NB4 (cell line): ENCODE measurements around the gene CEACAM21.

ENCODE experiments used
- DNase-seq: peaks from one replicate; pipeline ENCODE4 v3.0.0; 2010; ENCODE audit warnings: low read depth
- H3K4me3 ChIP-seq: one replicate; pipeline ENCODE4 v1.5.1; 2011; ENCODE audit warnings: mild to moderate bottlenecking, low read depth, low read length, moderate library complexity
- MYC ChIP-seq: IDR thresholded peaks from 2 replicates; pipeline ENCODE4 v1.6.1; 2011; ENCODE audit warnings: low read depth, low read length
- POLR2A ChIP-seq: IDR thresholded peaks from 2 replicates; pipeline ENCODE4 v1.6.1; 2011; ENCODE audit warnings: mild to moderate bottlenecking; ENCODE audit not compliant: insufficient read length; ENCODE audit errors: extremely low read depth
- TF ChIP-seq, protein P1 (sequence below): IDR thresholded peaks from one replicate; pipeline ENCODE4 v1.5.1; 2012; ENCODE audit warnings: low read depth, low read length
- TF ChIP-seq, protein P2 (sequence below): IDR thresholded peaks from 2 replicates; pipeline ENCODE4 v1.6.1; 2011; ENCODE audit warnings: low read depth, low read length

CEACAM21 gene

DNA sequence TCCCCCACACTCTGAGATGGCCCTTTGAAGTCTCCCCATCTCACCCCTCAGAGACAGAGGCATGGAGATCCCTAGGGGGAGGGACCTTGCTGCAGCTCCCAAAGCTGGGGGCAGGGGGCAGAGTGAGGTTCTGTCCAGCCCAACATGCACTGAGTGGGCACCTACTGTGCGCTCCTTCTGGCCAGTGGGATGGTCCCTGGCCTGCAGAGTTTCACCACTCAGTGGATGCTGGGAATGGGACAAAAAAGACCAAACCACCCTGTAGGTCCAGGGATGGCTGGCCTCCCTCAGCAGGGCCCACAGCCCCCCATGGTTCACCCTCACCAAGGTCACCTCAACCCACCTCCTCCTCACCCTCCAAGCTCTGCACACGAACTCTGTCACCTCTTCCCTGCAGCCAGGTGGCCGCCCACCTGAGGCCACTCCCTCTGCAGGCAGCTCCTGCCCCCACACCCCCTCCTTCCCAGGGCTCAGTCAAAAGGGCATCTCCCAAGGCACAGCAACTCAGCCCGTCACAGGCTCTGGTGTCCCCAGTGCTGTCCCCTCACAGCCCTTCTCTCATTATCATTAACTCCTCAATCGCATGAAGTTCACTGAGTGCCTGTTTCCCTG, 16.1 kb downstream of the CEACAM21 start:
- no peak for TF ChIP-seq MYC
- no peak for TF ChIP-seq POLR2A
- TF ChIP-seq, protein P1, sequence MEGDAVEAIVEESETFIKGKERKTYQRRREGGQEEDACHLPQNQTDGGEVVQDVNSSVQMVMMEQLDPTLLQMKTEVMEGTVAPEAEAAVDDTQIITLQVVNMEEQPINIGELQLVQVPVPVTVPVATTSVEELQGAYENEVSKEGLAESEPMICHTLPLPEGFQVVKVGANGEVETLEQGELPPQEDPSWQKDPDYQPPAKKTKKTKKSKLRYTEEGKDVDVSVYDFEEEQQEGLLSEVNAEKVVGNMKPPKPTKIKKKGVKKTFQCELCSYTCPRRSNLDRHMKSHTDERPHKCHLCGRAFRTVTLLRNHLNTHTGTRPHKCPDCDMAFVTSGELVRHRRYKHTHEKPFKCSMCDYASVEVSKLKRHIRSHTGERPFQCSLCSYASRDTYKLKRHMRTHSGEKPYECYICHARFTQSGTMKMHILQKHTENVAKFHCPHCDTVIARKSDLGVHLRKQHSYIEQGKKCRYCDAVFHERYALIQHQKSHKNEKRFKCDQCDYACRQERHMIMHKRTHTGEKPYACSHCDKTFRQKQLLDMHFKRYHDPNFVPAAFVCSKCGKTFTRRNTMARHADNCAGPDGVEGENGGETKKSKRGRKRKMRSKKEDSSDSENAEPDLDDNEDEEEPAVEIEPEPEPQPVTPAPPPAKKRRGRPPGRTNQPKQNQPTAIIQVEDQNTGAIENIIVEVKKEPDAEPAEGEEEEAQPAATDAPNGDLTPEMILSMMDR = no peak
- TF ChIP-seq, protein P2, sequence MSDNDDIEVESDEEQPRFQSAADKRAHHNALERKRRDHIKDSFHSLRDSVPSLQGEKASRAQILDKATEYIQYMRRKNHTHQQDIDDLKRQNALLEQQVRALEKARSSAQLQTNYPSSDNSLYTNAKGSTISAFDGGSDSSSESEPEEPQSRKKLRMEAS = no peak
- DNase-seq = no peak
- no peak overlapping the region for H3K4me3 ChIP-seq

DNA sequence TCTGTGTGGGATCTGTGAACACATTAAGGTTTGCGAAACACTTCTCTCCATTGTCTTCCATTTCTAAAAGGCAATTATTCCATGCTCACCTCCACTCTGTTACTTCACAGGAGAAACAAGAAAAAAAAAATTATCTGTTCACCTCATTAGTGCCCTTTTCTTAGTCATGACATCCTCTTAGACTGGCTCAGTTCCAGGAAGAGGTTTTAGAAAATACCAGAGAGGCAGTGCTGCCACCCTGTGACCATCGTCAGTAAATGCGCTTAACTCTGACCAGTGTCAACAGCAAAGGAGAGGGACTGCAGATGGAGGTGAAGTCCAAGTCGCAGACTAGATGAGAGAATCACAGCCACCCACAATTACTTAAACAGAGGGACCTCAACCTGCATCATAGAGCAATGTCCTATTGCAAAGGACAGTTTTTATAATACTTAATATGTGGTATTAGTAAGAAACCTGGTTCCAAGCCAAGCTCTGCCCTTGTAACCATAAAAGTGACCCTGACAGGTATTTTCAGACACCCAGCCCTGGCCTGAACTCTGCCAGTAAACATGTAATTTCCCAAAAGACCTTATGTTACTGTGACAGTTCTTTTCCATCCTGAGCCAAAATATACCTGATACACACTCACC, 19.4 kb downstream of the CEACAM21 start:
- no peak overlapping the region for H3K4me3 ChIP-seq
- peak; percentile 64 for DNase-seq
- TF ChIP-seq POLR2A (no peak), MYC (no peak)
- TF ChIP-seq, protein P1 = peak; percentile 40
- TF ChIP-seq, protein P2 = no peak

DNA sequence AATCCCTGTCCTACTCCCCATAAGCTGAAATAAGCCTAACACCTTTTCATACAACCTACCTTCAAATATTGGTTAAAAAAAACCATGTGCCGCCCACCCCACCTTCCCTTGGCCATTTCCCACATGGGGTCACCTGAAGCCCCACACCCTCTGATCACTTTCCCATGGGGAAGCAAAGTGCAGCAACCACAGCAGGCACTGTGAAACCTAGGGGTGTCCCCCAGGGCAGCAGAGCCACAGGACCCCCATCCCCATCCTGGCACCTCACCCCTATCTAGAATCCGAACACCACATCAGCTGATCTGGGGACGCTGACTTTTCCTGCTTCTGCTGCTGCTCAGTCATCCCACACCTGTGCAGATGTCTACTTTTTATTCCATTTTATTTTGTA, 19.9 kb downstream of the CEACAM21 start:
- TF ChIP-seq, protein P1 = no peak
- TF ChIP-seq MYC (no peak), POLR2A (no peak)
- TF ChIP-seq, protein P2 = no peak
- no peak for DNase-seq
- H3K4me3 ChIP-seq = no peak overlapping the region

DNA sequence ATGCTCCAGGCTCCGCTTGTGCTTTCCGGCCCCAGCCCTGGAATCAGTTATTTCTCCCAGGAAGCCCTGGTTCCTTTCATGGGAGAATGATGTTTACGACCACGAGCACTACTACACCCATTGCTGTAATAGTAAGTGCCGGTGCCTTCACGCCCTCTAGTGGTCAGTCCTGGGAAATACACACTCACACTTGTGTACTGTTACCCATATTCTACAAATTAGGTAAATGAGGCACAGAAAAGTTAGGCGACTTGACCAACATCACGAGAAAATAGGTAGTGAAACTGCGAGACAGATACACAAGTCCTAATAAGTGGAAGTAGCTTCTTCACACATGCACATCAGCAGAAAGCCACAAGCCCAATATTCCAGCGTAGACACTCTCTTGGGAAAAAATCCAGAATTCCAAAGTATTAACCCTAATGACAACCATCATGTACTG, 21.7 kb downstream of the CEACAM21 start:
- no peak overlapping the region for H3K4me3 ChIP-seq
- peak; percentile 66 for DNase-seq
- TF ChIP-seq, protein P2 = 0 out of 2 replicates have a peak, but pooled peaks have one; percentile 29
- TF ChIP-seq POLR2A = no peak
- no peak for TF ChIP-seq MYC
- TF ChIP-seq, protein P1 = peak; percentile 76

DNA sequence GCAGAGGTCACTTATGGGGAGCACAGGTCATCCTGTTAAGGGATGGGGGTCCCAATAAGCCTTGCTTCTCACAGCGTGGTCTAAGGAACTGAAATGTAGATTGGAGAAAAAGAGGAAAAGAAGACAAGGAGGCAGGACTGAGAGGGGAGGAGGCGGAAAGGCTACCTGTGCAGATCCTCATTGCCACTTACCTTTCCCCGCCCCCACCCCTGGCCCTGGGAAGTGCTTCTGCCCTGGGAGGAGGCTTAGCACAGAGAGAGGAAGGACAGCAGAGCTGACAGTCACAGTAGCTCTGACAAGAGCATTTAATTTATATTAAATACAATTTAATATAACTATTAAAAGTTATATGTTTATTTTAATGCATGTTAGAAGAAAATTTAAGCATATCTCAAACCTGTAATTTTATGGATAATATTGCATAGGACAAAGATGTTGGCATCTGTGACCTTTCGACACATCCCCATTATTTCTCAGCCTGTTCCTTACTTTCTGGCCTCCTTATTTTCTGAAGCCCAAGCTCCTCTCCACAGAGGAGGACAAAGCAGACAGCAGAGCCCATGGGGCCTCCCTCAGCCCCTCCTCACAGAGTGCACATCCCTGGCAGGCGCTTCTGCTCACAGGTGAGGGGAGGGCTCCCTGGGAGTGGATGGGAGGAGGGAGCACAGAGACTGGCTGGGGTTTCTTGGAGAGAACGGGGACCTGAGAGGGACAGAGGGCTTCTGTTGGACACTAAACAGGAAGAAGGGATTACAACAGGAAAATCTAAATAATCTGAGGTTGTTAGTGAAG, 23.4 kb downstream of the CEACAM21 start:
- DNase-seq = no peak
- TF ChIP-seq, protein P1 = no peak
- TF ChIP-seq, protein P2 = no peak
- TF ChIP-seq POLR2A (no peak), MYC (no peak)
- no peak overlapping the region for H3K4me3 ChIP-seq
